NCI-H146 treated with DMSO at 0.1 percent for 48 hours (cell line): ENCODE measurements around the gene KIF5B.
"Not testable (repeated sequence)": the region's sequence is repeated elsewhere in the genome, so short reads cannot be mapped to it uniquely, and the experiment has no call there.

Experiments used
- DNase-seq: peaks from one replicate; lab custom pipeline; 2025; ENCODE audit not compliant: unreplicated experiment; lab: John Stamatoyannopoulos, UW

KIF5B gene

DNA sequence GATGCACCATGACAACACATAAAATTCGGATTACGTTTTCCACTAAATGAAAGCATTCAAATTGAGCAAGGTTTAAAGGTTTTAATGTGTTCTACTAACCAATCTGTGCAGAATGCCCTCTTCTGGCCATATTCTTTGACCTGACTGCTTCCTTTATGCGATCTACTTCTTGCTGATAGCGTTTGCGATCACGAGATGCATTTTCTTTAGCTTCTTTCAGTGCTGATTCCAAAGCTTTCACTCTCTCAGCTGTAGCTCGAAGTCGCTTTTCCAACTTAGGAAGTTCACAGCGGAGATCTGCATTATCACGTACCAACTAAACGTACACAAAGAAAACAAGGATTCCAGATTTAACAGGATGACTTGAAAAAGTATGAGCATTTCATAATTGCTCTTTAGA, 39.2 kb downstream of the KIF5B start:
- DNase-seq: no peak

DNA sequence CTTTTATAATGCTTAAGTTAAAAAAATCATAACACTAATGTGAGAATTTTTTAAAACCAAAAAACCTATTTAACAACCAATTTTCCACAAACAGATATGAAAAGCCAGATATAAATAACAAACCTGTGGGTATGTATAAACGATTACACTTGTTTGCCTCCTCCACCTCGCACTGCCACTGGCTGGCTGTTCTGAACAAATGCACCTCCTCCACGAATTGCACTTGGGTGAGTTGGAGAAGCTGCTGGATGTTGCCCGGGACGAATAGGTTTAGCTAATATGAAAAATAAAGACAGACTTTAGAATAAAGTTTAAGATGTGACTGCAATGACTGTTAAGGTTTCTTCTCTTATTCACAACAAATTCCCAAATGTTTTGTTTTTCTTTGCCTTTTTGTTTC, 40.8 kb downstream of the KIF5B start:
- DNase-seq: no peak

DNA sequence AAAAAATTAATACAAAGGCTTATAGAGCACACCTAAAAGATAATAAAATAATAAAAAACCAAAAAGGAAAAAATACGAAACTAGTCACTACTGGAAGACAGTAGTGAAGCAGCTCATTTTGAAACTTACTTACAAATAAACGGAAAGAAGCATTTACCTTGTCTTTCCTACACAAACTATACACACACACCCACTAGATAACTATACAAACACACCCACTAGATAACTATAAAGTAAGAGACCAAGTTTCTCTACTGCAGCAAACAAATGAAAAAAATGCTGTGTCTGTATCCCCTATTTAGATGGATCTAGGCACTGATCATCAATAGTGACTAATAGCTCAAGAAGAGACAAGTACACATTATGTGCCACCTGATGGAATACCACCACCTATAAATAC, 49.2 kb downstream of the KIF5B start:
- DNase-seq: no peak

DNA sequence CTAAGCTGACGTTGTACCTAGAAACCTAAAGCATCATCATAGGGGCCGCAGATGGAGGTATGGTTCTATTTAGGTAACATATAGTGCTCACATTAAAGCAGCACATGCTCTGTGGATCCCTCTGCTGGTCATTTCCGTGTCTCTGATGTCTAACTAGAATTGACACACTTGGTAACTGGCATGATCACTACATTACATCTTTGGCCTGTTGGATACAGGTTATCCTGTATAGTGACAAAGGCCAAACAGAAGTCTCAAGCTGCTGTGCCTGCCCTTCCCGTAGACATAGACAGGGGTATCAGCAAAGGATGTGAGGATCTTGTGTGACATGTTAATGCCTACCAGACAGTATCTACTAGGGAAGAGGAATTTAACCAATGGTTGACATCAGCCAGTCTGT, 51.2 kb downstream of the KIF5B start:
- no peak for DNase-seq

DNA sequence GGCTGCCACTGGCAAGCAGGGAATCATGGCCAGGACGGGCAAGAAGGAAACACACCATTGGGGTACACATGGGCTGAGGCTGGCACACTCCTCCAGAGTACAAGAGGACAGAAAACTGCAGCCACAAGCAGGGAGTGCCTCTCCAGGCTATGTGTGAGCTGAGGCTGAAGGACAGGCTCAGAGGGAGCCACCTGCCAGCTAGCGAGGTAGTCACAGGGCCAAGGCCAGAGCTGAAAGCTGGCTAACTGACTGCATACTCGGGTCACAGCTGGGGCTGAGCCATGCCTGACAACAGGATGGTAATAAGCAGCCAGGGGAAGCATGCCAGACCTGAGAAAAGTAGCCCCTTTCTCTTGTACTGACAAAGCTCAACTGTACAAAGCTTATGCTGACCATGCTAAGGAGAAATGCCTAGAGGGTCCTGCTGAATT, 52.0 kb downstream of the KIF5B start:
- DNase-seq: no peak

DNA sequence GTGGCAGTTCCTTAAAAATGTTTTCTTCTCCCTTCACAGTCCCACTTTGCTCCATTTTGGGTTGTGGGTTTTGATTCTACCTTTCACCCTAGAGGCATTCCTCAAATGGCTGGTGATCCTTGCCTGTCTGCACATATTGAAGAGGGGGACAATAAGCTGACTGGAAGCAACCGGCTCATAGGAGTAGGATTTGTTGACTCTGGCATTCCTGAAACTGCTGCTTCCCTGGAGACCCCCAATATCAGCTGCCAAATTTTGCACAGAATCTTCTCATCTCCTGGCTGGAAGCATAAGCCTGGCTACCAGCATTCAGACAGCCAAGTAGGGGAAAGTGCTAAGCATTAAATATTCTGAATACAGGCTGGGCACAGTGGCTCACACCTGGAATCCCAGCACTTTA, 53.7 kb downstream of the KIF5B start:
- DNase-seq: no peak

DNA sequence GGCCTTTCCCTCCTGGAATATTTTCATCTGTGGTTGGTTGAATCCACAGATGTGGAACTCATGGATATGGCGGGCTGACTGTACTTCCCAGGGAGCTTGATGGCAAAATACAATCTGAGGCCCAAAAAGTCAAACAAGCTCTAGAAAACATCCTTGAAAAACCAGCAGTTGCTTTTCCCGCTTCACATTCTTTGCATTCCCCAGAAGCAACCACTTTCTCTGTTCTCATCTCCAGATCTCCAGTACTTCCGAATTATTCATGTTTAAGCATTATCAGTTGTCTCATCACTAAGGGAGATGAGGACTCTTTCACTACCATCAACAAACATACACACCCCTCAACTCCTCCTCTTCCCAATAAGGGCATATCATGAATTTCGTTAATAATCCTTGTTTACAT, 55.3 kb downstream of the KIF5B start:
- no peak for DNase-seq

DNA sequence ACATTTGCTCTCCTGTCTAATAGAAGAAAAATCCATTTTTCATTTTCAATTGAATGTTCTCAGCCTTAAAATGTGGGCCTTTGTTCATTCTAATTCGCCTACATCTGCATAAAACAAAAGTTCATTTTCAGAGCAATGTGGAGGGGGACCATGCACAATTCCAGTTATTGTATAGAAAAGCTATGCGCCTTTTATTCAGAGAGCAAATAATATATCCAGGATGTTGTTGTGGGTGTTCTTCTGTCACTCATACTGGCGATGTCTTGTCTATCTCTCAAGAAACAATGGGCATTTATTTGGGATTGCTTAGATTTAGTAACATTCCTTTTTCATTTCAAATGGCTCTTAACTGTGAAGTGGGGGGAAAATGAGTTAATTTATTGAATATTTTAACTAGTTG, 56.4 kb downstream of the KIF5B start:
- DNase-seq: no peak

DNA sequence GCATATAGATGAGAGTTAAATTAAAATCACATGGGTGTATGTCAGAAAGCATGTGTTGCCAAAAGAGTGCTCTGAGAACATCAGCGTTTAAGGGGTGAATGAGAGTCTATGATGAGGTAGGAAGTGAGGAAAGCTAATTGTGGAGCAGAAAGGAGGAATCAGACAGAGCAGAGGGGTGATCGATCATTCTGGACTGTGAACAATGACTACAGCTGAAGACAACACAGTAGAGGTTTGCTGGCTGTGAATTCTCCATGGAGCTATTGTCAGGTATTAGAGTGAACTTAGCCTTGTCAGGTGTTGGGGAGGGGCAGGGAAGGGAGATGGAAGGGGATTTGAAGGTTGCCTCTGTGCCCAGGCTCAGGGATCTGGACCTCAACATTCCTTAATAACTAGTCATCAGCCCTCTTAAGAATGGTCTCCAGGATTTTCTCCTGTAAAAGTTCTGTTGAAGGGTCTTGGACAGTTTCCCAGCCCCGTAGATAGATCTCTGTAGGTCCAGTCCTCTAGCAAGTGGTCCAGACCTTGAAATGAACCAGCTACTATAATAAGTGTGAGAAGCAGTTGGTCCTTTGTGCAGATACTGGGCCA, 57.1 kb downstream of the KIF5B start:
- no peak for DNase-seq

DNA sequence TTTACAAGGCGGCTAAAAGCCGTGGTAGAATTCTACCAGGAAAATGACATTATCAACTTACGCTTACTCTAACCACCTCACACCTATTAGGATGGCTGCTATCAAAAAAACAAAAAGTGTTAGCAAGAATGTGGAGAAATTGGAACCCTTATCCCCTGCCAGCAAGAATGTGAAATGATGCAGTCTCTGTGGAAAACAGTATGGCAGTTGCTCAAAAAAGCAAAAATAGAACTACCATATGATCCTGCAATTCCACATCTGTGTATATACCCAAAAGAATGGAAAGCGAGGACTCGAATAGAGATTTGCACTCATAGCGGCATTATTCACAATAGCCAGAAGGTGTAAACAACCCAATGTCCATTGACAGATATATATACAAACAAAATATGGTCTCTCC, 61.3 kb downstream of the KIF5B start:
- DNase-seq: no peak

DNA sequence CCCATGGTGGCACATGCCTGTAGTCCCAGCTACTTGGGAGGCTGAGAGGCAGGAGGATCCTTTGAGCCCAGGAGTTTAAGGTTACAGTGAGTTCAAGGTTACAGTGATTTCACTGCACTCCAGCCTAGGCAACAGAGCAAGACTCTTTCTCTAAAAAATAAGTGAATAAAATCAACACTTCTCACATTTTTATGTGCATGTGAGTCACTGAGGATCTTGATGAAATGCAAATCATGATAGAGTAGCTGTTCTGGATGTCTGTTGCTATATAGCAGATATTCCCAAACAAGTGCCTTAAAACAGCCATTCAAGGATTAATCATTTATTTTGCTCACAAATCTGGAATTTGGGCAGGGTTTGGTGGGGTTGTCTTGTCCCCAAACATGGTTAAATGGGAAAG, 65.3 kb downstream of the KIF5B start:
- DNase-seq: no peak

DNA sequence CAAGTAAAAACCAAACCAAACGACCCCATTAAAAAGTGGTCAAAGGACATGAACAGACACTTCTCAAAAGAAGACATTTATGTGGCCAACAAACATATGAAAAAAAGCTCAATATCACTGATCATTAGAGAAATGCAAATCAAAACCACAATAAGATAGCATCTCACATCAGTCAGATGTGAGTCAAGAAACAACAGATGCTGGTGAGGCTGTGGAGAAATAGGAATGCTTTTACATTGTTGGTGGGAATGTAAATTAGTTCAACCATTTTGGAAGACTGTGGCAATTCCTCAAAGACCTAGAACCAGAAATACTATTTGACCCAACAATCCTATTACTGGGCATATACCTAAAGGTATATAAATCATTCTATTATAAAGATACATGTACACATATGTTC, 68.4 kb downstream of the KIF5B start:
- DNase-seq: not testable (repeated sequence)

DNA sequence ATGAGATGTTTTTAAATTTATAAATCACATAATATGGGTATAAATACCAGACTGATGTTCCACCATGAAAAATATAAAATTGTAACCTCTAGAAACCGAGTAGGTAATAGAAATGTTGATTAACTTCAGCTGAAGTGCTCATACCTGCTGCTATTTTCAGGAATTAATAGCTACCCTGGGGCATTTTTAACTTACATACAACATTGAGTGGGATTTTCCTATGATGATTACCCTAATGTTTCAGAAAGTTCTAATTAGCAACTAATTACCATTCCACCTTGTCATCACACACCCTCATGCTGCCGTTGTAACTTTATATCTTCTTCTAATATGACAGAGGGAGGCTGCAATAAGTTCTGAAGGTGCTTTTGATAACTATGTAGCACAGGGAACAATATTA, 74.1 kb downstream of the KIF5B start:
- DNase-seq: no peak

DNA sequence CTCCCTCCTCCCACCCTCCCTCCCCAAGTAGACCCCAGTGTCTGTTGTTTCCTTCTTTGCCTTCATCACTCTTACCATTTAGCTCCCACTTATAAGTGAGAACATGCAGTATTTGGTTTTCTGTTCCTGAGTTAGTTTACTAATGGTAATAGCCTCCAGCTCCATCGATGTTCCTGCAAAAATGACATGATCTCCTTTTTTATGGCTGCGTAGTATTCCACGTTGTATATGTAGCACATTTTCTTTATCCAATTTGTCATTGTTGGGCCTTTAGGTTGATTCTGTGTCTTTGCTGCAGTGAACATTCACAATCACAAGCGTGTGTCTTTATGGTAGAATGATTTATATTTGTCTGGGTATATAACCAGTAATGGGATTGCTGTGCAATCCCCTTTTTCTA, 75.8 kb downstream of the KIF5B start:
- DNase-seq: no peak

DNA sequence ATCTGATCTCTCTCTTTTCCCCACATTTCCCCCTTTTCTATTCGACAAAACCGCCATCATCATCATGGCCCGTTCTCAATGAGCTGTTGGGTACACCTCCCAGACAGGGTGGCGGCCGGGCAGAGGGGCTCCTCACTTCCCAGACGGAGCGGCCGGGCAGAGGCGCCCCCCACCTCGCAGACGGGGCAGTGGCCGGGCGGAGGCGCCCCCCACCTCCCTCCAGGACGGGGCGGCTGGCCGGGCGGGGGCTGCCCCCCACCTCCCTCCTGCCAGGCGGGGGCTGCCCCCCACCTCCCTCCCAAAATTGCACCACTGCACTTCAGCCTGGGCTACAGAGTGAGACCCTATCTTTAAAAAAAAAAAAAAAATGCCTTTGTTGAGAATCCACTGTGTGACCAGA, 77.2 kb downstream of the KIF5B start:
- not testable (repeated sequence) for DNase-seq

DNA sequence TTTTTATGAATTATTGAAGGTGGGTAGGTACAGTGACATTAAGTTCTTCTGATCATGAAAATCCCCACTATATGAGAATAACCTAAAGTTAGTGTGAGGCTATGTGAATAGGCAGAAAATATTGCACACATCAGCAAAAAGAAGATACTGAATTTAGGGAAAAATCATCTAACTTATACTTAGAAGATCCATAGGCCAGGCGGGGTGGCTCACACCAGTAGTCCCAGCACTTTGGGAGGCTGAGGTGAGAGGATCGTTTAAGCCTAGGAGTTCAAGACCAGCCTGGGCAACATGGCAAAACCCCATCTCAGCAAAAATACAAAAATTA, 78.1 kb downstream of the KIF5B start:
- DNase-seq: no peak

DNA sequence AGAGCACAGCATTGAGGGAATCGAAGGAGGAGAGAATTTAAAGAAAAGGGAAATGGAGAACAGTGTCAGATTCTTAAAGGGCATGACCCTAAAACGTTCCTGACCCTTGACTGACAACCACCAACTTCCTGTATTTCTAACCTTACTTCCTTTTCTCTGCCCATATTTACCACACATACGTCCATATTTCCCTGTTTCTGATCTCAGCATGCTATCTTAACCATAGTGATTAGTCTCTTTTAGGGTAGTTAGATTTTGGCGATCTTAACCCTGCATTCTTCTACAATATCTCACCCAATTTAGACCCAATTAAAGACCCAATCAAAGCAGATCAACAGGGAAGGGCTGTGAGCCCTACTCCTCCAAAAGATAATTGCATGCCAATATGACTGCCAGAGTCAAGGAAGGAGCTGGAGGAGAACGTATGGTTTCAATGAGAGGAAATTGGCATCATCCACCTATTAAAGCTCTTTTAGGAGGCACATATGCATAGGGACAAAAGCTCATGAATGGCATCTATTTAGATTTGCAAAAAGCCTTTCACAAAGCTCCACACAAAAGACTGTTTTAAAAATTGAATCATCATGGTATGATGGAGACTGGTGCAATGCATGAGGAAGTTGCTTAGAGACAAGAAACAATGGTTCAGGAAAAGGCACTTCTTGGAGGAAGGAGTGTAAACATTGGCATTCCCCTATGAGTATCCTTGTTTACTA, 78.6 kb downstream of the KIF5B start:
- DNase-seq: no peak

DNA sequence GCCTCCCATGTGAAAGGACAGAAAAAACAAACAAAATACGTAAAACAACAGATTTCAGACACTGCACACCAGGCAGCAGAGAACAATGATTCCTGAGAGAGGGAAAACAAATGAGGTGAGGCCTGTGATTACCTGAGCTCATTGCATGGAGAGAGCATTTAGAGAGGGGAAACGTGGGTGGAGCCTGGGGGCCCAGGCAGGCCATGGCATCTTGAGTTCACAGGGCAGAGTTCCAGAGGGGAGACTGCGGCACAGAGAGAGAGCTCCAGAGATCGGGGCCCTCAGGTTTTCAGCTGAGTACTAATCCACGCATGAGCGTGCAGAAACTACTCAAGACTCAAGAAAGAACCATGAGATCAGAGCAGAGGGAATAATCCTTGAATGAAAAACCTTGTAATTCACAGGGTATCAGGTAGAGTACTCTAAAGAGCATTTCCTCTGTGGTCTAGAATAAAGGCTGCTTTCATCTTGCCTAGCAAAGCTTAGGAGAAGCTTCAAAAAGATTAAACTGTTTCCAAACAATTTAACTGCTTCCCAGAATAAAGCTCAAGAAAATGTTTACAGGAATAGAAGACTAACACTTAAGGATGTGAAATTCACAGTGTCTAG, 81.0 kb downstream of the KIF5B start:
- DNase-seq: no peak

DNA sequence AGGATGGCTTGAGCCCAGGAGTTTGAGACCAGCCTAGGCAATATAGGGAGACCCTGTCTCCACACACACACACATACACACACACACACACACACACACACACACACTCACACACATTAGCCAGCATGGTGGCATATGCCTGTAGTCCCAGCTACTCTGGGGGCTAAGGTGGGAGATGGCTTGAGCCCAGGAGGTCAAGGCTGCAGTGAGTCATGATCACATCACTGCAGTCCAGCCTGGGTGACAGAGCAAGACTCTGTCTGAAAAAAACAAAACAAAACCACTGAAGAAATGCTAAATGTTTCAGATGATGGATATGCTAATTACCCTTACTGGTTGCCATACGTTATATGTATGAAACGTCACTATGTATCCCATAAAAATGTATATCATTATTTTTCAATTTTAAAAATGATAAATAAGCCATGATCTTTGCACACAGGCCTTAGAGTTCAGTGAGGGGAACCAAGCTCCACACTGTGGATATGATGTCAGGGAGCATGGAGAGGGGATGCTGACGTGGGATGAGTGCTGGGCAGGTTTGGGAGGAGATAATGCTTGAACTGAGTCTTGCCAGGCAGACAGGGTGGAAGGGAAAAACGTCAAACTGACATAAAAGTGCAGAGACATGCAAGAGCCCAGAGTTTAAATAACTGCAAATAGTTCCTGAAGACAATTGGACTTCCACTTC, 81.6 kb downstream of the KIF5B start:
- no peak for DNase-seq

DNA sequence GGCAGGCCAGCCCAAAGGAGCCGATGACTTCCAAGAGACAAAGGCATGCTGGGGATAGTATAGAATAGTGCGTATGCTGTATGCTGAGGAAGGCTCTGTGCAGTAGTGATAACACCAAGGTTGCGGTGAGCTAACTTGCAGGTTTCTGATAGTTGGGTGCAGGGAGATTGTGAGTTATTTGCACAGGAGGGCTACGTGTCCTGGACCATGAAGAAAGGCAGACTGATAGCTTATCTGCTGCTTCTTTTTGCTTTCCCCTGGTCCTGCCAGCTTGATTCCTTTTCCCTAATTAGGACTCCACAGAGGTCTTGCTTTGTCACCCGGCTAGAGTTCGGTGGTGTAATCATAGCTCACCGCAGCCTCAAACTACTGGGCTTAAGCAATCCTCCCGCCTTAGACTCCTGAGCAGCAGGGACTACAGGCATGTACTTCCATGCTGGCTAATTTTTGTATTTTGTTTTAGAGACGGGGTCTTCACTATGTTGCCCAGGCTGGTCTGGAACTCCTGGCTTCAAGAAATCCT, 83.6 kb downstream of the KIF5B start:
- no peak for DNase-seq

DNA sequence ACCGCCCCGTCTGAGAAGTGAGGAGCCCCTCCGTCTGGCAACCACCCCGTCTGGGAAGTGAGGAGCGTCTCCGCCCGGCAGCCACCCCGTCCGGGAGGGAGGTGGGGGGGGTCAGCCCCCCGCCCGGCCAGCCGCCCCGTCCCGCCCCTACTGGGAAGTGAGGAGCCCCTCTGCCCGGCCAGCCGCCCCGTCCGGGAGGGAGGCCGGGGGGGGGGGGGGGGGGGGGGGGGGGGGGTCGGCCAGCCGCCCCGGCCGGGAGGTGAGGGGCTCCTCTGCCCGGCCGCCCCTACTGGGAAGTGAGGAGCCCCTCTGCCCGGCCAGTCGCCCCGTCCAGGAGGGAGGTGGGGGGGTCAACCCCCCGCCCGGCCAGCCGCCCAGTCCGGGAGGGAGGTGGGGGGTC, 86.4 kb downstream of the KIF5B start:
- not testable (repeated sequence) for DNase-seq

DNA sequence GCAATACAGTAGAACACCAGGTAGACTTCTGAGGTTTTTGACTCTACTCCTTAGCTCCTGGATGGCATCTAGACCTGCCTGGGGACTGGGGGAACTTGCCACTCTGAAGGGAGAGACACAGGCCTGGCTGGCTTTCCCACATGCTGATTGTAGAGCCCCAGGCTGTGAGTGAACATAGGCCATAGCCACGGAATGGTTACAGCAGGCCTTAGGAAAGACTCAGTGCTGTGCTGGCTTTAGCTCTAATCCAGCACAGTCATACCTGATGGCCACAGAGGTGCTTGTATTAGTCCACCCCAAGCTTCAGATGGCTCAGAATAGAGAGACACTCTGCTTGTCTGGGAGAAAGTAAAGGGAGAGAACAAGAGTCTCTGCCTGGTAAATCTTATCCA, 92.6 kb downstream of the KIF5B start:
- DNase-seq: no peak
